Stimulated activated CD4-positive, alpha-beta T cell treated with anti-CD3 and anti-CD28 coated beads, Interleukin-12 subunit alpha, Interleukin-12 subunit beta, amount 100 ng/mL, for 48 hours (primary cell): Measurements from ENCODE around the gene DNAJC11.
A peak's percentile ranks its signal among the peaks of the same experiment; 100 is the strongest.
"Not testable (repeated sequence)": the region's sequence is repeated elsewhere in the genome, so short reads cannot be mapped to it uniquely, and the experiment has no call there.

ENCODE experiments used
- DNase-seq, 3 donors: peaks; one replicate each; pipeline ENCODE4 v3.0.0-alpha.2; 2020; ENCODE audit warnings: low read depth in 2 of 3, low spot score in 1 of 3

DNAJC11 gene, protein sequence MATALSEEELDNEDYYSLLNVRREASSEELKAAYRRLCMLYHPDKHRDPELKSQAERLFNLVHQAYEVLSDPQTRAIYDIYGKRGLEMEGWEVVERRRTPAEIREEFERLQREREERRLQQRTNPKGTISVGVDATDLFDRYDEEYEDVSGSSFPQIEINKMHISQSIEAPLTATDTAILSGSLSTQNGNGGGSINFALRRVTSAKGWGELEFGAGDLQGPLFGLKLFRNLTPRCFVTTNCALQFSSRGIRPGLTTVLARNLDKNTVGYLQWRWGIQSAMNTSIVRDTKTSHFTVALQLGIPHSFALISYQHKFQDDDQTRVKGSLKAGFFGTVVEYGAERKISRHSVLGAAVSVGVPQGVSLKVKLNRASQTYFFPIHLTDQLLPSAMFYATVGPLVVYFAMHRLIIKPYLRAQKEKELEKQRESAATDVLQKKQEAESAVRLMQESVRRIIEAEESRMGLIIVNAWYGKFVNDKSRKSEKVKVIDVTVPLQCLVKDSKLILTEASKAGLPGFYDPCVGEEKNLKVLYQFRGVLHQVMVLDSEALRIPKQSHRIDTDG

DNA sequence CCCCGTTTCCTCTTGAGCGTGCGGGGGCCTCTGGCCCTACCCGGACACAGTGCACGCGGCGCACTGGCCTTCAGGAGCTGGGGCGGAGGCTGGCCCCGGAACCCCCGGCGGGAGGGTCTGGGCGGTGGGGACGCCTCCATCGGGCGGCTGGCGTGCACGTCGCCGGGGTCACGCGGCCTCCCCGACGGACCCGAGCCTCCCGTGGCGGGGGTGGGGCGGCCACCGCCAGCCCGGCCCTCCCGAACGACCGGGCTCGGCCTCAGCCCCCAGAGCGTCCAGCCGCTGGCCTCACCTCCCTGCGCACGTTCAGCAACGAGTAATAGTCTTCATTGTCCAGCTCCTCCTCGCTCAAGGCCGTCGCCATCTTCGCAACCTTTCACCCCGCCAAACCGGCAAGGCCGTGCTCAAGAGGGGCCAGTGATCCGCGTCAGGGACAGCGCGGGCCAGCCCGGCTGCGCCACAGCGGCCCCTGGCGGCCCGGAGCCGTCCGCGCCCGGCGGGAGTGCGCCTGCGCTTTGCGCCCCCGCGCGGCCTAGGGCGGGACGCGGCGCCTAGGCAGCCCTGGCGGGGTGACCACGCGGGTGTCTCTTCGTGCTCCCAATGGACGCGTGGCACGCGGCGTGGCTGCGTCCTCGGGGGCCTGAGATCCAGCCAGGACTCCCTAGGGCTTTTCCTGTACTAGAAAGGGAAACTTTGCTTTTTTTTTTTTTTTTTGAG is at the start of gene DNAJC11:
Gene DNAJC11, minus strand, starts transcription at position 380 of the 717 bp plus-strand sequence. Its CDS starts 16 bp downstream, at position 364.
- peak; percentile 81 to 84 (median 82) for DNase-seq

DNA sequence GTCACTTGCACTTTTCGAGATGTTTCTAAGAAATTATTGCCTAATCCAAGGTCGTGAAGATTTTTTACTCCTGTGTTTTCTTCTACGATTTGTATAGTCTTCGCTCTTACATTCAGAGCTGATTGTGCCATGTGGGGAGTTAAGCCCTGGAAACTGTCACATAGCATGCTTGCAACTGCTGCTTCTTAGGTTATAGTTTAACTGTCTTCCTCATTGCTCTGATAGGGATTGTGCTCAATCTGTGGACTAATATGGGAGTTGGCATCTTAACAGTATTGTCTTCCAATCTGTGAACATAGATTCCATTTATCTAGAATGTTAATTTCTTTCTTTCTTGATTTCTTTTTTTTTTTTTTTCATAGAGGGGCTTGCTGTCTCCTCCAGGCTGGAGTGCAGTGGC is 48.9 kb upstream of the DNAJC11 start:
- DNase-seq = no peak

DNA sequence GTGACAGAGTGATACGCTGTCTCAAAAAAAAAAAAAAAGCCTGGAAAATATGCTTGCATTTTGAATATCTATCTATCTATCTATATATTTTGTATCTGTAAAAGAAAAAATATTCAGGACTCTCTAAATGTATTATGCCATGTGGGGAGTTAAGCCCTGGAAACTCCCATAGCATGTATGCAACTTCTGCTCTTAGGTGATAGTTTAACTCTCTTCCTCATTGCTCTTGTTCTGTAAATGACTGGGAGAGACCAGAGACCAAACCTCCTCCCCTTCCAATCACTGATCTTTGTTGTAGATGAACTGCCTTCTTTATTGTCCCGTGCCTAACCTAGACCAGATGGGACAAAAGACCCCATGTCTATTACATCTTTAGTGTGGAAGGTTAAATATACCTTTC is 46.1 kb upstream of the DNAJC11 start:
- no peak for DNase-seq

DNA sequence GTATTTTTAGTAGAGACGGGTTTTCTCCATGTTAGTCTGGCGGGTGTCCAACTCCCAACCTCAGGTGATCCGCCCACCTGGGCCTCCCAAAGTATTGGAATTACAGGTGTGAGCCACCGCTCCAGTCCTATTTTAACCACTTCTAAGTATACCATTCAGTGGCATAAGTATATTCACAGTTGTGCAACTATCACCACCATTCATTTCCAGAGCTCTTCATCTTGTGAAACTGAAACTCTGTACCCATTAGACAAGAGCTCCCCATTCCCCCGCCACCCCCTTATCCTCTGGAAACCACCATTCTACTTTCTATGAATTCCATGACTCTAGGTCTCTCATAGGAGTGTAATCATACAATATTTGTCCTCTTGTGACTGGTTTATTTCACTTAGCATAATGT is 43.5 kb upstream of the DNAJC11 start:
- peak in 2 of 3 donors; percentile 25 to 43 for DNase-seq

DNA sequence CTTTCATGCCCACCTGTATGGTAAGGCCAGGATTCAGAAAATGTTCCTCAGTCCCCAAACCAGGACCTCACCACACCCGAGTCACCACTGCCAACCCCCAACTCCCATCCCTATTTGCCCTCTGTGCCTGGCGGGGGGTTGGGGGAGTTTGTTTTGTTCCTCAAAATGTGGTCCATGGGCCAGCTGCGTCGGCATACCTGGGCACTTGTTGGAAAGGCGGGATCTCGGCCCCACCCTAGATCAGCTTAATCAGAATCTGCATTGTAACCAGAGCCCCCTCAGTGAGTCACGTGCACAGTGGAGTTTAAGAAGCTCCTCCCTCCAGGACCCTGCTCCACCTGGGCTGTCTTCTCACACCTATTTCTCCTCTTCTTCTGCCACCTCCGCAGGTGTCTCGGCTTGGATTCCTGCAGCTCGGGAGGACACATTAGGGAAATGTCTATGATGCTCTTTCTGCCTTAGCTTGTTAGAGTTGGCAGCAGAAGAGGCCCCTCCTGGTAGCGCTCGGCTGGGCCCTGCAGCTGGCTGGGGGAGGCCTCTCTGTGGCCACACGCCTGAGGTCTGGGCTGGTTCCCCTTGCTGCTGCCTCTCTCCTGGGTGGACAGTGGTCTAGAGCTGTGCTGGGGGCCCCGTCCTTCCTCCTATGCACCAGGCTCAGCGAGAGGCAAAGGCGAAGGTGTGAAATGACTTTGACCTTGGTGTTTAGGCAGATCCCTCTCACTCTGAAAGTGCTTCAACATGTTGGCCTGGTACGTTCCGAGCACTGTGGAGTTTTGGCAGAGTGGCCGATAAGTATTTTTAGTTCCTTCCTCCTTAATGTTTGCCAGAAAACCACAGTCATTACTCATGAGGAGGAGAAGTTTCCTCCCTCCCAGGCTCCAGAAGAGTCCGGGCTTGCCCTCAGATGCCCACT is 41.8 kb upstream of the DNAJC11 start:
- DNase-seq = no peak

DNA sequence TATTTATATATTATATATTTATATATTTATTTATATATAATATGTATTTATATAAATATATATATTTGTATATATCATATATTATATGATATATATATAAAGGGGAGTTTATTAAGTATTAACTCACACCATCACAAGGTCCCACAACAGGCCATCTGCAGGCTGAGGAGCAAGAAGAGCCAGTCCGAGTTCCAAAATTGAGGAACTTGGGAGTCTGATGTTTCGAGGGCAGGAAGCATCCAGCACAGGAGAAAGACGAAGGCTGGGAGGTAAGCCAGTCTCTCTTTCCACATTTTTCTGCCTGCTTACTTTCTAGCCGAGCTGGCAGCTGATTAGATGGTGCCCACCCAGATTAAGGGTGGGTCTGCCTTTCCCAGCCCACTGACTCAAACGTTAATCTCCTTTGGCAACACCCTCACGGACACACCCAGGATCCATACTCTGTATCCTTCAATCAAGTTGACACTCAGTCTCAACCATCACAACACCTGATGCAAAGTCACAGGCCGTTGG is 41.1 kb upstream of the DNAJC11 start:
- not testable (repeated sequence) for DNase-seq

DNA sequence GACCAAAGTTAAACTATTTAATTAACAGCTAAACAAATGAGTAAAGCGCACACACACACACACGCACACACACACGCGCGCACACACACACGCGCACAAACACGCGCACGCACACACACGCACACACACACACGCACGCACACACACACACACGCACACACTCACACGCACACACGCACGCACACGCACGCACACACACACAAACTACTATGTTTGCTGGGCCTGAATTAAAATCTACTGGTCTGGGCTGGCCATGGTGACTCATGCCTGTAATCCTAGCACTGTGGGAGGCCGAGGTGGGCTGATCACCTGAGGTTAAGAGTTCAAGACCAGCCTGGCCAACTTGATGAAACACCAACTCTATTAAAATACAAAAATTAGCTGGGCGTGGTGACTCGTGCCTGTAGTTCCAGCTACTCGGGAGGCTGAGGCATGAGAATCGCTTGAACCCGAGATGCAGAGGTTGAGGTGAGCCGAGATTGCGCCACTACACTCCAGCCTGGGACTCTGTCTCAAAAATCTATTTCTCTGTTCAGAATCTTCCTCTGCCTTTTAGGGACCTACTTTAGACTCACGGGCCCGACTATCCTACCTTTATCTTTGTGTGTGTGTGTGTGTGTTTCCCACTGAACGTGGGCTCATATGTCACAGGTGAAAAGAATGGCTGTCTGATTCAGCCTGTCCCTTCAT is 37.5 kb upstream of the DNAJC11 start:
- DNase-seq = no peak

DNA sequence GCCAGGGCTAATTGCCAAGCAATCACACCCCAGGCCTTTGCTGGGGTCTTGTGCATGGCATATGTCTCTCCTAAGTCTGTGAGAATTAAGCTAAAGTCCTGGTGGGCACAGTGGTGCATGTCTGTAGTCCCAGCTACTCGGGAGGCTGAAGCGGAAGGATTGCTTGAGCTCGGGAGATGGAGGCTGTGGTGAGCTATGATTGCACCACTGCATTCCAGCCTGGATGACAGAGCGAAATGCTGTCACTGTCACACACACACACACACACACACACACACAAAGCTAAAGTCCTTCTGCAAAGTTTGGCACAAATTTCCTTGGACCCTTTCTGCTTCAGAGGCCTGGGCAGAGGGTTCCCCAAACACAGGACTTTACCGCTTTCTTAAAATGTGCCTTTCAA is 31.3 kb upstream of the DNAJC11 start:
- no peak for DNase-seq

DNA sequence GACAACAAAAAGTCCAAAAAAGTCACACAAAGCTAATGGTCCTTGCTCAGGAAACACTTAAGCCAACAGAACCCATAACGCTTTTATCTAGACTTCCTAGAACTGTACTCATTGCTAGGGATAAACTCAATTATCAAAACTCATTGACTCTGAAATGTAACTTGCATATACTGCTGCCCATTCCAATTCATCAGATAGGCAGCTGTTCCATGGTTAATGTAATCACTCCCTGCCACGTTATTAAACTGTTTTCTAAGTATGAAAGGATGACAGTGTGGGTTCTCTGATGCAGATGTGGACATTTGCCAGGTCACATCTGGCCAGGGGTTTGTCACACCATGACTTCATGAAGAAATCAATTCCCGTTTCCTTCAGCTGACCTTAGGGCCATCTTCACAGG is 30.3 kb upstream of the DNAJC11 start:
- DNase-seq = no peak

DNA sequence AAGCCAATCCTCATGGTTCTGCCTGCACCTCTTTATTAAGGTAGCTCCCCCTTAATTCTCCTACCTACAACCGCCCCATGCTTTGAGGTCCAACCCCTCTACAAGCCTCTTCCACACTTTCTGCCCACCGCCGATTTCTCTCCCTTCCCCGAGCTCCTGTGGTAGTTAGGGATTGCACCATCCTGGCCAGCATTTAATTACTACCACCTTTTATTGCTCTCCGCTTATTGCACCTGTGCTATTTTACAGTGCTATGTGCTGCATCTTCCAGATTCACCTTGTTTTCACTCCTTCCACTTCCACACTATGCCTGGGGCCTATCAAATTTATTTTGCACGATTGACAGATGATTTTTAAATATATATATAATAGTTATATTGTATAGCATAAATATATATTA is 29.3 kb upstream of the DNAJC11 start:
- DNase-seq = no peak

DNA sequence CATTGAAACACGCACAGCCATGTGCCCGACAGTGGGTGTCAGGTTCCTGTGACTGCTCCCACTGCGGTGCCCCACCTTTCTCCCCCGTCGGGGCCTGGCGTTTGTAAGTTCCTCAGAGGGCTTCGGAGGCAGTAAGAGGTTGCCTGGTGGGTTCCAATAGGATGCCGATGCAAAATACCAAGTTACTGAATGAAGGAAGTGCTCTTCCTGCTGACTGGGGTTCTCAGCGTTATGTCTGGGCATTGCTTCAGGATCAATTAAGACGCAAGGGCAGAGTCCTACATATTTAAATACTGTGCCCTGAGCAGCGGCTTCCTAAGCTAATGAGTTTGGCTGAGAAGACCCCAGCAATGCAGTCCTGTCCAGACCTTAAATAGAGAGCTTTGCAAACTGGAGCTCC is 28.9 kb upstream of the DNAJC11 start:
- DNase-seq = no peak

DNA sequence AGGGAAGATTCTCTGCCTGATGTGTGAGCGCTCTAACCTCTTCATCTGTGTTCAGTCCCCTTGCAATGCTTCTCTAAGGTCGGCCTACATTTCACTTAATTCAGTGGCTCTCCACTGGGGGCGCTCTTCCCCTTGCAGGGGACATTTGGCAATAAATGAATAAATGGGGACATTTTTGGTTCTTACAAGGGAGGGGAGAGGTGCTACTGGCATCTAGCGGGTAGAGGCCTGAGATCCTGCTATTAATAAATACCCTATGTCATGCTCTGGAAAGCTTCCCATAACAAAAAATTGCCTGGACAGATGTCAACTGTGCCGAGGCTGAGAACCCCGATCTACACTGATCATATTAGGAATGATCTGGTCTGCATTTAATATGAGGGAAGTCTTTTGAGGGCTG is 25.9 kb upstream of the DNAJC11 start:
- DNase-seq = peak in 2 of 3 donors; percentile 30 to 54

DNA sequence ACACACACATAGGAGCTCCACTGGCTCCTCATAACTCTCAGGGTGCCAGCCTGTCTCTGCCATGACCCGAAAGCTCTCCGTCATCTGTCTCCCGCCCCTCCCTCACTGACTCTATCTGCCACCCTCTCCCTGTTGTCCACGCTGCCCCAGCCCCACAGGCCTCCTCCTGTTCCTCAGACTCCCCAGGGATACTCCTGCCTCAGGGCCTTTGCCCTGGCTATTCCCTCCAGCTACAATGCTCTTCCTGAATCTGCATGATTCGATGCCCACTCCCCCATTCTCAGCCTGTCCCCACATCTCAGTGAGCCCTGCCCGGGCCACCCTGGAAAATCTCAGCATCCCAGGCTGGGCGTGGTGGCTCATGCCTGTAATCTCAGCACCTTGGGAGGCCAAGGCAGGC is 24.6 kb upstream of the DNAJC11 start:
- DNase-seq = no peak

DNA sequence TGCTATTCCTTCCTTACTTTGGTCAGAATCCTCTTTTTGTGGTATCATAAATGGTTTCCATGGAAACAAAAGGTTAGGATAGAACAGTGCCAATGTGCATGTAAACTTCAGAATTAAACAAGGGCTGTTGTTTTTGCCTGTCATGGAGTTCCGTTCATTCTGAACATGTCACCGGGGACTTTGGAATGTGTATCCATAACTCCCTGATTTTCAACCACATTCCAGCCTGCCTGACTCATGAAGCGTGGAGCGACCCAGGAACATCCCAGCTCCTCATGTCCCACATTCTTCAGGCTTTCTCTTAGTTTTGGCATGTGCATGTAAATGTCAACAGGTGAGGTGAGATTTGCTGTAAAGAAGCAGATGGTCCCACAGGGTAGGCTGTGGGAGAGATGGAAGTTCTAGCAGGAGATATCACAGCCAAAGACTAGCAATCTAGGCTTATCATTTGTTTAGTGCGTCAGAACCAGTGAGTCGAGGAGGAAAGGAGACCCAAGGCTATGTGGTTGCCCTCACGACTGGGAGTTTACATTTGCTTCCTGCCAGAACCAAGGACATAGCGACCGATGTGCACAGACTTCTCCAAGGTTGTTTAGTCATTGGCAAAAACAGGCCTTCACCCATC is 23.0 kb upstream of the DNAJC11 start:
- DNase-seq = no peak

DNA sequence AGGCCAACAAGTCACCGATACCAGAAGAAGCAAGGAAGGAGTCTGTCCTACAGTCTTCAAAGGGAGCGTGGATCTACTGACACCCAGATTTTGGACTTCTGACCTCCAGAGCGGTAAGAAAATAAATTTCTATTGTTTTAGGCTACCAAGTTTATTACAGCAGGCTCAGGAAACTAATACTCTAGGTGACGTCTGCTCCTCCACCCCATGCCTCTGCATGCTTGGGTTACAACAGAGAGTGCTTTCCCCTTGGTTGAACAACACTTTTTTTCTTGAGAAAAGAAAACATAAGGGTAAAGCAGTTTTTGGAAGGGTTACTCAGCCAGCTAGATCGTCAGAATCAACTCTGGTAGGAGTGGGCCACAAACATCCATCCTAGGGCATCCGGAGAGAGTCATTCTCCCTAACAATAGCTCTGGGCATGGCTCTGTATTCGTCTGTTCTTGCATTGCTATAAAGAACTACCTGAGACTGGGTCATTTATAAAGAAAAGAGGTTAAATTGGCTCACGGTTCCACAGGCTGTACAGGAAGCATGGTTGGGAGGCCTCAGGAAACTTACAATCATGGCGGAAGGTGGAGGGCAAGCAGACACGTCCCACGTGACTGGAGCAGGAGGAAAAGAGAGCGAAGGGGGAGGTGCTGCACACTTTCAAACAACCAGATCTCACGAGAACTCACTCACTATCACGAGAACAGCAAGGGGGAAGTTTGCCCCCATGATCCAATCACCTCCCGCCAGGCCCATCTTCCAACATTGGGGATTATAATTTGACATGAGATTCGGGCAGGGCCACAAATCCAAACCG is 22.2 kb upstream of the DNAJC11 start:
- no peak for DNase-seq

DNA sequence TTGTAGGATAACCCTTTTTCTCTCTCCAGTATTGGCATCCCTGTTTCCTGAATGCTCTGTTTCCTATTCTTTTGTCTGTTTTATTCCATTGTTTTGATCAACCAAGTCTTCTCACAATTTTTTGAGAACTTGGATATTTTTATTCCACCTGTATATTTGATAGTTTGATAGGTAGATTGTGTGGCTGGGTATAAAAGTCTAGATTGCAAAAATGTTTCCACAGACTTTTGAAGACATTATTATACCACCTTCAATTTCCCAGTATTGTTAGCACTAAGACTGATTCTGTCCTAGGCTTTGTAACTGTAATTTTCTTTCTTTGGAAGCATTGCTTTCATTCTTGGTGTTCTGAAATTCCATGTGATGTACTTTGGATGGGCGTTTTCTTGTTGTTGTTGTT is 9.6 kb upstream of the DNAJC11 start:
- DNase-seq = no peak

DNA sequence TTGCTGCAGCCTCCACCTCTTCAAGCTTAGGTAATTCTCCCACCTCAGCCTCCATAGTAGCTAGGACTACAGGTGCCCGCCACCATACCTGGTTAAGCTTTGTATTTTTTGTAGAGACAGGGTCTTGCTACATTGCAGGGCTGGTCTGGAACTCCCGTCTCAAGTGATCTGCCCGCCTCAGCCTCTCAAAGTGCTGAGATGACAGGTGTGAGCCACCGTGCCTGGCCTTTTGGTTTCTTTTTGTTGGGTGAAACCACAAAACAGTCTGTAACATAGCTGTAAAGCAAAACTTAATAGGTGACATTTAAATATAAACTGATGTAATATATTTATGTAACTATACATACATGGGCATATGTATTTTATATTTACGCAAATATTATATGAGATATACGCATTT is 3.1 kb upstream of the DNAJC11 start:
- no peak for DNase-seq

DNA sequence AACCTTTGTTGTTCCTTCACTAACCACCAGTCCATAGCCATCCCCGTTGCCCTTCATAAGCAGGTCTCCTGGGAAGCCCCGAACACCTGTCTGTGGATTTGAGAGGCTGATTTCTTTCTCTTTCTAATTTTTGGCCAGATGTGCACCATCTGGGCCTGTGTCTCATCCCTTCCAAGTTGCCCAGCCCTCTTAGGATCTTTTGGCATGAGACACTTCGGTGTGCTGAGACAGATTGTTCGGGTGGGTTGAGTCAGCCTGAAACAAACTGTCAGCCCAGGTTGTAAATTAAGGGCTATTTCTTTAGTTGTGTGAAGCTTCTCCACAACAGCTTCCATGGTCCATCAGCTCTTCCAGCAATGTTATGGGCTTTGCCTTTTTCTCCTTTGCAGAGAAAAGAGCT is 1.4 kb upstream of the DNAJC11 start:
- no peak for DNase-seq

DNA sequence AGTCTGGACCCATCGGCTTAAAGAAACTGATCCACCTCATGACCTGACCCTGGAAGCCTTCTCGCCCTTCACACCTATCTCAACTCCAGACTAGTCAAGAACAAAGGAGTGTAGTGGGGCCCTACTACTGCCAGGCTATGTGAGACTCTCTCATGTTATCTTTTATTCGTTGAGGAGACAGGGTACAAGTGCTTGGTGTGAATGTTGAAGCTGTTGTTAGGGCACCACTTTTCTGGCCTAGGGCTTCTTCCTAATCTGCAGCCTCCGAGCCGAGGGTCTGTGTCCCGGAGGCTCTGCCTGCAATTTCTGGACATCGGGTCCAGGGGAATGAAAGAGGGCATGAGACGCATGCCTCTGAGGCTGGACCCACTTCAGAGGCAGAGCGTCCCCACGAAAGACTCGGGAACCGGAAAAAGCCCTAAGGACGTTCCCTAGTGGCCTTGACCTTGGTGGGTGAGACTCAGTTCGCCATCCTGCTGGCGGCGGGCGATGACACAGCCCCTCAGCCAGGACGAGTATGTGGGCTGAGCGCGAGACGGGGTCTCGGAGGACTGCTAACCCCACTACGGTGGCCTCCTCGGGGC is 671 bp downstream of the DNAJC11 start:
- DNase-seq = peak in 1 of 3 donors; percentile 3
